T-helper 2 cell (primary cell): ENCODE results near the gene KASH5.
"Not testable (repeated sequence)": the region's sequence is repeated elsewhere in the genome, so short reads cannot be mapped to it uniquely, and the experiment has no call there.

Experiments used
- DNase-seq, 5 experiments: peaks; one replicate each; pipeline versions ENCODE4 v3.0.0 to v3.0.0-alpha.2; 2012 to 2022

Gene KASH5

DNA sequence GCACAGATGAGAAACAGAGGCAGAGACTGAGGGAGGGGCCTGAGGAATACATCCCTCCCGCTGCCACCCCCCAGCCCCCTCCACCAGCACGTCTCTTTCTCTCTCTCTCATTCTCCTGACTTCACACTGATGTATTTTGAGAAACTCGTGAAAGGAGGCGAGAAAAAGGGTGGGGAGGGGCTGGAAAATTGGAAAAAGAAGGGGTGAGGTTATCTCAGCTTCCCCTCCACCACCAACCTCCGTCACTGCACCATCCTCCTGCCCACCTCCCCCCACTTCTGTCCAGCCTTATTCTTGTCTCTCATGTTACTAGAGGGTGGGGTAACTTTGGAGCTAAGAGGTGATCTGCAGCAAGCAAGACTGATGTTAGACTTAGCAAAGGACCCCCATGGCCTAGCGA, 51.8 kb downstream of the KASH5 start:
- DNase-seq = no peak

DNA sequence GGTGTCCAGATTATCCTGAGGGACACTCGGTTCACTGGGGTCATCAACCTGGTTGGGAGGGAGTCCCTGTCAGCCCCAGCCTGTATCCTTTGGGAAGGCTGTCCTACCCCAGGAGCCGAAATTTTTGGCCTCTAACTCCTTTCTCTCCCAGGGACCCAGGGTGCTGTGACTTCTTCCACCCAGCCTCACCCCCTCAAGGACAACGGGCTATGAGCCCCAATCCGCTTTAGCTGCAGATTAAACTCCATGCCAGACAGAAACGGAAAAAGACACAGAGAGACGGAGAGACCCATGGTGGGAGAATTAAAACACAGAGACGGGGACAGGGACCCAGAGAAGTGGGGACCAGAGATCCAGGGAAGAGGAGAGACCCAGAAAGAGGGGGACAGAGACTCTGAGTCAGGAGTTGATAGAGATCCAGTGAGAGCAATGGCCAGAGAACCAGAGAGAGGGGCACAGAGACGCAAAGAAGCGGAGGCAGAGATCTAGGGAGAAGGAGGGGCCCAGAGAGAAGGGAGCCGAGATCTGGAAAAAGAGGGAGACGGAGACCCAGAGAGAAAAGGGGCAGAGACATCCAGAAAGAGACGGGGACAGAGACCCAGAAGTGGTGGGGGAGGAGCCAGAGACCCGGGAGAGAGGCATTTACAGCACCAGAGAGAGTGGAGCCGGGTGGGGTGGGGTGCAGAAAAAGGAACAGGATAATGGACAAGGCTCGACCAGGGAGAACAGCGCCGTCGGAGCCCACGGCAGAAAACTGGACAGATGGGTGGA, 52.6 kb downstream of the KASH5 start:
- DNase-seq = no peak

GRCh38 chr19:49441210-49441959, 53.3 kb downstream of the KASH5 start, which contains the start of gene SLC17A7:
SLC17A7 (minus strand) TSS chr19:49441527; CDS start chr19:49441379, 148 bp downstream.
- DNase-seq = peak in 4 of 5 experiments; percentile 23 to 46 (median 38)

- DNase-seq = no peak
Observed at GRCh38 chr19:49441960-49442350, 53.9 kb downstream of the KASH5 start.

DNA sequence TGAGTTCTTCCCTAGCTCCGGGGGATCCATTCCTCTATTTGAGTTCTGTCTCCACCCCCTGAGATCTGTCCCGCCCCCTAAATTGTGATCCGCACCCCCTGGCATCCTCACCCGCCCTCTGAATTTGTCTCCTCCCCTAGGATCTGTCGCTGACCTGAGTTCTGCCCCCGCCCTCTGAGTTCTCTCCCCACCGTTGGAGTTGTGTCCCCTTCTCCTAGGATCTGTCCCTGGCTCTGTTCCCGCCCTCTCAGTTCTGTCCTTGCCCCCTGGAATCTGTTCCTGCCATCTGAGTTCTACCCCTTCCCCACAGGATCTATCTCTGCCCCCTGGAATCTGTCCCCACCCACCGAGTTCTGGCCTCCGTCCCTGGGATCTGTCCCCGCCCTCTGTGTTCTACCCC, 54.3 kb downstream of the KASH5 start:
- DNase-seq = no peak

- DNase-seq = peak in 4 of 5 experiments; percentile 35 to 51 (median 42)
Observed at GRCh38 chr19:49442771-49443365, 54.8 kb downstream of the KASH5 start.

- peak; percentile 84 to 95 (median 89) for DNase-seq
Observed at GRCh38 chr19:49443366-49444099, 55.5 kb downstream of the KASH5 start.

GRCh38 chr19:49444100-49444700, 56.2 kb downstream of the KASH5 start:
- DNase-seq = not testable (repeated sequence)

GRCh38 chr19:49445997-49446396, 57.9 kb downstream of the KASH5 start:
- DNase-seq = no peak

- DNase-seq = peak in 1 of 5 experiments; percentile 26
Observed at GRCh38 chr19:49447485-49448431, 59.7 kb downstream of the KASH5 start.

DNA sequence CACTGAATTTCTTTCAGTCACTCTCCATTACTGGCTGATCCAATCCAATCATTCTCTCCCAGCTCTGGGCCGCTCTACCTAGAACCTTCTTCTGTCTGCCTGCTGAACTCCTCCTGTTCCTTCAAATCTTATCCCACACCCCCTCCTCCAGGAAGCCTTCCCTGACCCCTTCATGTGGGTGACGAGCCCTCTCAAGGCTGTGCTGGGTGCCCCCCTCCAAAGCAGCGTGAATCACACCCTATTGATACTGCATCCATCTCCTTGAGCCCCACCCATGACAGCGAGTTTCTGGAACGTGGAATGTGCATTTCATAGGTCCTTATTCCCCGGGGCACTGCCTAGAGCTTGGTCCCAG, 60.4 kb downstream of the KASH5 start:
- DNase-seq = no peak

GRCh38 chr19:49450405-49450804, 62.4 kb downstream of the KASH5 start:
- DNase-seq = no peak

GRCh38 chr19:49451430-49452181, 63.6 kb downstream of the KASH5 start, which contains the start of gene PIH1D1:
PIH1D1 (minus strand) TSS chr19:49451814; CDS start chr19:49451574, 240 bp downstream.
- peak; percentile 67 to 99 (median 90) for DNase-seq

GRCh38 chr19:49453013-49453756, 65.1 kb downstream of the KASH5 start, which contains the start of gene ALDH16A1:
ALDH16A1 (plus strand) TSS chr19:49453225; CDS start chr19:49453332, 107 bp downstream.
- peak; percentile 95 to 99 (median 98) for DNase-seq

DNA sequence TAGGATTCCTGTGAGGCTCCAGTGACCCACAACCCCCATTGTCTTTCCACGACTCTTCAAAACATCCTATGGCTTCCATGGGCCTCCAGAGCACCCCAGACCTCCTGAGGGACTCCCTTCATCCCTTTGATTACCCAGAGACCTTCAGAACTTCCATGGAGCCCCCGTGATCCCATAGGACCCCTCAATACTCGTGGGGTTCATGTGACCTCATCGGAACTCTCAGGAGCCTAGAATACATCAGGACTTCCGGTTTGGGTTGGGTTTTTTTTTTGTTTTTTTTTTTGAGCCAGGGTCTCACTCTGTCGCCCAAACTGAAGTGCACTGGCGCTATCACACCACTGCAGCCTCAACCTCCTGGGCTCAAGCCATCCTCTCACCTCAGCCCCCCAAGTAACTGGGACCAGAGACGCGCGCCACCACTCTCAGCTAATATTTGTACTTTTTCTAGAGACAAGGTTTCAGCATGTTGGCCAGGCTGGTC, 65.8 kb downstream of the KASH5 start:
- no peak for DNase-seq

GRCh38 chr19:49455773-49456172, 67.7 kb downstream of the KASH5 start:
- no peak for DNase-seq

GRCh38 chr19:49456326-49456725, 68.3 kb downstream of the KASH5 start:
- no peak for DNase-seq

- DNase-seq = no peak
Observed at GRCh38 chr19:49458567-49458903, 70.5 kb downstream of the KASH5 start.

DNA sequence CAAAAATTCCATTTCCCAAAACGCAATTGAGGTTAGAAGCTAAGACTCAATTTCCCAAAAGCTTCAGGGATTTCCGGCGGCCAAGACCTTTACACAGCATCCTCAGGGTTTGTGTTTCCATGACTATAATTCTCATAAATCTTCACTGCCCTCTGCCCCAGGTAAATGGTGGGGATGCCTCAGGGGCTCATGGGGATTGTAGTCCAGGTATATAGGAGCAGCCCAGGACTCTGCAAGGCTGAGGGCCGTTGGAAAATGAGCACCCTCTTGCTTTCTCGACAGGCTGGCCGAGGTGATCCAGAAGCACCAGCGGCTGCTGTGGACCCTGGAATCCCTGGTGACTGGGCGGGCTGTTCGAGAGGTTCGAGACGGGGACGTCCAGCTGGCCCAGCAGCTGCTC, 71.3 kb downstream of the KASH5 start:
- DNase-seq = no peak
